ENCODE data around the gene MAGEE2. TPM values are rescaled to one million over a fixed set of nuclear protein-coding genes. Genes with fewer than 3 reads are reported as not detected.
"Not testable (repeated sequence)": the region's sequence is repeated elsewhere in the genome, so short reads cannot be mapped to it uniquely, and the experiment has no call there.

MAGEE2 gene
- total RNA-seq (2021) (not detected in 2 replicates), Bru-seq, nascent RNA (not detected), BruChase-seq, experiment 1, labeled RNA remaining after a 2-hour chase (not detected), BruChase-seq, experiment 2, labeled RNA remaining after a 6-hour chase (not detected)
- long read RNA-seq = 0 reads

- no peak for TF ChIP-seq EZH2 (IDR thresholded peaks at IDR 0.05; ENCODE audit: low read depth)
- TF ChIP-seq, protein P1, sequence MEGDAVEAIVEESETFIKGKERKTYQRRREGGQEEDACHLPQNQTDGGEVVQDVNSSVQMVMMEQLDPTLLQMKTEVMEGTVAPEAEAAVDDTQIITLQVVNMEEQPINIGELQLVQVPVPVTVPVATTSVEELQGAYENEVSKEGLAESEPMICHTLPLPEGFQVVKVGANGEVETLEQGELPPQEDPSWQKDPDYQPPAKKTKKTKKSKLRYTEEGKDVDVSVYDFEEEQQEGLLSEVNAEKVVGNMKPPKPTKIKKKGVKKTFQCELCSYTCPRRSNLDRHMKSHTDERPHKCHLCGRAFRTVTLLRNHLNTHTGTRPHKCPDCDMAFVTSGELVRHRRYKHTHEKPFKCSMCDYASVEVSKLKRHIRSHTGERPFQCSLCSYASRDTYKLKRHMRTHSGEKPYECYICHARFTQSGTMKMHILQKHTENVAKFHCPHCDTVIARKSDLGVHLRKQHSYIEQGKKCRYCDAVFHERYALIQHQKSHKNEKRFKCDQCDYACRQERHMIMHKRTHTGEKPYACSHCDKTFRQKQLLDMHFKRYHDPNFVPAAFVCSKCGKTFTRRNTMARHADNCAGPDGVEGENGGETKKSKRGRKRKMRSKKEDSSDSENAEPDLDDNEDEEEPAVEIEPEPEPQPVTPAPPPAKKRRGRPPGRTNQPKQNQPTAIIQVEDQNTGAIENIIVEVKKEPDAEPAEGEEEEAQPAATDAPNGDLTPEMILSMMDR (conservative IDR thresholded peaks at IDR 0.05) = no peak
These were observed at the start of gene MAGEE2 for GRCh38 chrX:75784680-75785491. Gene MAGEE2 (minus strand): TSS chrX:75785254. CDS start chrX:75785051, 203 bp downstream.

DNA sequence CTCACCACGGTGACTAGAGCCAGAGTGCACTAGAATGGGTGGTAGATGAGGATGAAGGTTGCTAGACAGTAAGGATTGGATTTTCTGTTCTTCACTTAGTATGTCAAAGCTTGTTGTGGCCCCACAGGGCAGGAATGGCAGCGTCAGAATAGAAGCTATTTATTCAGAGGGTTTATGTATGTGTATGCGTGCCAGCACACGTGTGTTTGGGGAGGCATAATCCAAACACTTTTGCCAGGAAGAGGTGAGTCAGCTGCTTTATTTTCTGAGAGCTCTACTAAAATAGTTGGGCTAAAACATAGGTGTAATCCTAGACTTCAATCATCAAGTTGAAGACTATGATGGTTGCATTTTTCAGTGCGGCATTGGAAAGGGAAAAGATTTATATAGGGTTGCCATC is 1.2 kb upstream of the MAGEE2 start:
- no peak for DNase-seq
- H4K20me1 ChIP-seq (ENCODE audit: insufficient read depth) = no peaks in the 10 kb centered on the region
- H3K27me3 ChIP-seq (ENCODE audit: insufficient read depth, low read depth) = no peaks in the 10 kb centered on the region
- H3K9me3 ChIP-seq (ENCODE audit: insufficient read depth, low read depth) = no peaks in the 10 kb centered on the region
- no peak overlapping the region for H2AFZ ChIP-seq
- intact Hi-C loops (cut with micrococcal nuclease; ENCODE audit: unreplicated experiment) = no loop called here
- no peaks in the 10 kb centered on the region for H3K4me1 ChIP-seq (replicated peaks; ENCODE audit: insufficient read depth)
- ChIA-PET POLR2A (ENCODE audit: unreplicated experiment) (no interaction called here), CTCF (no interaction called here)
- TF ChIP-seq, protein P1 (conservative IDR thresholded peaks at IDR 0.05) = no peak
- BruUV-seq (replicated peaks) = no TSS peak
- no peak overlapping the region for H3K4me3 ChIP-seq
- H3K36me3 ChIP-seq (ENCODE audit: low read depth) = no peaks in the 10 kb centered on the region
- no peak overlapping the region for H3K27ac ChIP-seq
- no peaks in the 10 kb centered on the region for H3F3A ChIP-seq (ENCODE audit: insufficient read depth, low read depth)
- no peaks in the 10 kb centered on the region for H3K9me2 ChIP-seq (ENCODE audit: insufficient read depth)
- no peak overlapping the region for H3K4me2 ChIP-seq
- H3K79me2 ChIP-seq (ENCODE audit: low read depth) = no peaks in the 10 kb centered on the region

More at GRCh38 chrX:75784680-75785491, at the start of gene MAGEE2:
- H3K4me3 ChIP-seq = no peak within 1 kb of the TSS
- H3K79me2 ChIP-seq (ENCODE audit: low read depth) = no peaks in the 10 kb centered on the region
- intact Hi-C loops (cut with micrococcal nuclease; ENCODE audit: unreplicated experiment) = no loop called here
- H3K4me1 ChIP-seq (replicated peaks; ENCODE audit: insufficient read depth) = no peaks in the 10 kb centered on the region
- H3K4me2 ChIP-seq = no peak within 1 kb of the TSS
- H3K27ac ChIP-seq = no peak within 1 kb of the TSS
- no peaks in the 10 kb centered on the region for H3K27me3 ChIP-seq (ENCODE audit: insufficient read depth, low read depth)
- no TSS peak for BruUV-seq (replicated peaks)
- no peaks in the 10 kb centered on the region for H4K20me1 ChIP-seq (ENCODE audit: insufficient read depth)
- ChIA-PET POLR2A (ENCODE audit: unreplicated experiment) (no interaction called here), CTCF (no interaction called here)
- no peak for DNase-seq
- no peaks in the 10 kb centered on the region for H3K36me3 ChIP-seq (ENCODE audit: low read depth)
- no peaks in the 10 kb centered on the region for H3K9me3 ChIP-seq (ENCODE audit: insufficient read depth, low read depth)
- no peaks in the 10 kb centered on the region for H3K9me2 ChIP-seq (ENCODE audit: insufficient read depth)
- no peaks in the 10 kb centered on the region for H3F3A ChIP-seq (ENCODE audit: insufficient read depth, low read depth)
- no peak within 1 kb of the TSS for H2AFZ ChIP-seq

DNA sequence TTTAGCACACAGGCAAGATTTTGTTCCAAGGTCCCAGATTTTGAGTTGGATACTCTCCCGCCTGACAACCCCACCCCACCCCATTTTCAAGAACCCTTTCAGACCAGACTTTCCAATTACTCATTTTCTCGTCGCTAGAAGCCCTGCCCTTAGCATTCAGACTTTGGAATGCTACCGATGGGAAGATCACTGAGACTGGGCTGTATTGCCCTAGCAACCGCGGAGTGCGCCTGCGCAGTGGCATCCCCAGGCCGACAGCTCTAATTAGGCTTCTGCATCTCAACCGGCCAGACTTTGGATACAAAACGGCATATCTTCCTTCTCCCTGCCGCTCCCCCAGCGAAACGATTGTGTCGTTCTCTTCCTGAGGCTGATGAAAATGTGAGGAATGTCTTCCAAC is 3.4 kb downstream of the MAGEE2 start:
- H3K4me1 ChIP-seq (replicated peaks; ENCODE audit: insufficient read depth) = no peaks in the 10 kb centered on the region
- no peaks in the 10 kb centered on the region for H3K9me3 ChIP-seq (ENCODE audit: insufficient read depth, low read depth)
- H3K27ac ChIP-seq = no peak overlapping the region
- POLR2A ChIA-PET (ENCODE audit: unreplicated experiment) = no interaction called here
- no peaks in the 10 kb centered on the region for H3K79me2 ChIP-seq (ENCODE audit: low read depth)
- no peaks in the 10 kb centered on the region for H3K36me3 ChIP-seq (ENCODE audit: low read depth)
- CTCF ChIA-PET = no interaction called here
- H2AFZ ChIP-seq = no peak overlapping the region
- H3K27me3 ChIP-seq (ENCODE audit: insufficient read depth, low read depth) = no peaks in the 10 kb centered on the region
- H3K4me2 ChIP-seq = no peak overlapping the region
- no peaks in the 10 kb centered on the region for H3K9me2 ChIP-seq (ENCODE audit: insufficient read depth)
- no peaks in the 10 kb centered on the region for H4K20me1 ChIP-seq (ENCODE audit: insufficient read depth)
- no peak overlapping the region for H3K4me3 ChIP-seq
- no peak for DNase-seq
- H3F3A ChIP-seq (ENCODE audit: insufficient read depth, low read depth) = no peaks in the 10 kb centered on the region
- no TSS peak for BruUV-seq (replicated peaks)
- no peak for TF ChIP-seq EZH2 (IDR thresholded peaks at IDR 0.05; ENCODE audit: low read depth)
- TF ChIP-seq, protein P1 (conservative IDR thresholded peaks at IDR 0.05) = no peak
- intact Hi-C loops (cut with micrococcal nuclease; ENCODE audit: unreplicated experiment) = no loop called here

GRCh38 chrX:75768063-75768462 is 17.0 kb downstream of the MAGEE2 start:
- CTCF ChIA-PET; DNase-seq; H3K4me2 ChIP-seq; POLR2A ChIA-PET (ENCODE audit: unreplicated experiment); H3K9me3 ChIP-seq (ENCODE audit: insufficient read depth, low read depth); H3K27ac ChIP-seq; H3F3A ChIP-seq (ENCODE audit: insufficient read depth, low read depth); H3K79me2 ChIP-seq (ENCODE audit: low read depth); H3K9me2 ChIP-seq (ENCODE audit: insufficient read depth); intact Hi-C loops (cut with micrococcal nuclease; ENCODE audit: unreplicated experiment); H2AFZ ChIP-seq; BruUV-seq (replicated peaks); H3K4me1 ChIP-seq (replicated peaks; ENCODE audit: insufficient read depth); H3K27me3 ChIP-seq (ENCODE audit: insufficient read depth, low read depth); H4K20me1 ChIP-seq (ENCODE audit: insufficient read depth); H3K36me3 ChIP-seq (ENCODE audit: low read depth); H3K4me3 ChIP-seq: not testable (repeated sequence)
